Sigmoid colon (tissue), 3 donors: Measurements from ENCODE around the gene CSRP1.

Source experiments
- POLR2A ChIP-seq, 2 donors: fragments of 450-650 bp; IDR thresholded peaks; one replicate each; pipeline ENCODE4 v1.6.1; 2016; ENCODE audit warnings: antibody characterized with exemption in 2 of 2, mild to moderate bottlenecking in 2 of 2, moderate library complexity in 2 of 2
- TF ChIP-seq, protein P1 (sequence below), 4 experiments: fragments of 450-650 bp in 3 of 4; fragments of 200-600 bp in 1 of 4; IDR thresholded peaks; one replicate each; pipeline ENCODE4 v1.5.1; 2016 to 2019; ENCODE audit warnings: antibody characterized with exemption in 4 of 4, mild to moderate bottlenecking in 3 of 4, moderate library complexity in 2 of 4

DNA sequence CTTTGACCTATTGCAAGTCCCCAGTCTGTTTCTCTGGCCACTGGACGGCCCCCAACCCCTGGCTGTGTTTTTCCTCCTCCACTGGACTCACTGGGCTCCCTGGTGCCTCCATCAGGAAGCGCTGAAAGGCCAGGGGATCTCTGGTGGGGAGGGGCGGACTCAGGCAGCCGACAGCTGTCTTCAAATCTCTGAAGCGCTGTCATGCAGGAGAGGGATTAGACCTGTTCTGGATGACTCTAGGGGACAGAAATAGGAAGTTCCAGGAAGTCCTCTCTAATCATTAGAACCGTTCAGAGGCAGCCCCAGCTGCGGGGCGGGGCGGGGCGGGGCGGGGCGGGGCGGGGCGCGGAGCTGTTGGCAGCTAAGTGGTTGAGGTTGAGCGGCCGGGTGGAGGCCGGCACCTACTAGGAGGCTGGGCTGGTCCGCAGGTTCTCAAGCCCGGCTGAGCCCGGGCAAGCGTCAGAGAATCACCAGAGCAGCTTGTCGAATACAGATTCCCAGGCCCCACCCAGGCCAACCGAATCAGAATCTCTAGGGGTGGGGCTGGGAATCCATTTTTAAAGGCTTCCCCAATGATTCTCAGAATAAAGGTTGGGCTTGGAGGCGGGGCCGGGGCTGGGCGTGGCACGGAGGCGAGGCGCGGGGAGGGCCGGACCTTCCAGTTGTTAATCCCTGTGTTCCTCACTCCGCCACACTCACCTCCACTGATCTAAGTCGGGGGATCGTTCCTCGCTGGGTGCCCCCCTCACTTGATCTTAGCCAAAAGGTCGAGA is 26.5 kb downstream of the CSRP1 start:
- peak in 1 of 2 donors; percentile 39 for TF ChIP-seq POLR2A (IDR thresholded peaks at IDR 0.05)
- TF ChIP-seq, protein P1, sequence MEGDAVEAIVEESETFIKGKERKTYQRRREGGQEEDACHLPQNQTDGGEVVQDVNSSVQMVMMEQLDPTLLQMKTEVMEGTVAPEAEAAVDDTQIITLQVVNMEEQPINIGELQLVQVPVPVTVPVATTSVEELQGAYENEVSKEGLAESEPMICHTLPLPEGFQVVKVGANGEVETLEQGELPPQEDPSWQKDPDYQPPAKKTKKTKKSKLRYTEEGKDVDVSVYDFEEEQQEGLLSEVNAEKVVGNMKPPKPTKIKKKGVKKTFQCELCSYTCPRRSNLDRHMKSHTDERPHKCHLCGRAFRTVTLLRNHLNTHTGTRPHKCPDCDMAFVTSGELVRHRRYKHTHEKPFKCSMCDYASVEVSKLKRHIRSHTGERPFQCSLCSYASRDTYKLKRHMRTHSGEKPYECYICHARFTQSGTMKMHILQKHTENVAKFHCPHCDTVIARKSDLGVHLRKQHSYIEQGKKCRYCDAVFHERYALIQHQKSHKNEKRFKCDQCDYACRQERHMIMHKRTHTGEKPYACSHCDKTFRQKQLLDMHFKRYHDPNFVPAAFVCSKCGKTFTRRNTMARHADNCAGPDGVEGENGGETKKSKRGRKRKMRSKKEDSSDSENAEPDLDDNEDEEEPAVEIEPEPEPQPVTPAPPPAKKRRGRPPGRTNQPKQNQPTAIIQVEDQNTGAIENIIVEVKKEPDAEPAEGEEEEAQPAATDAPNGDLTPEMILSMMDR (IDR thresholded peaks at IDR 0.05), result no peak
